D721Med (cell line): ENCODE measurements around the gene ARHGAP25.

ENCODE experiments used
- DNase-seq: peaks from one replicate; pipeline ENCODE4 v3.0.0; 2011; ENCODE audit warnings: low spot score; ENCODE audit not compliant: insufficient read length
- FAIRE-seq: peaks from 2 replicates; lab custom pipeline; 2011; peaks lifted over from hg19 to GRCh38; lab: Jason Lieb, UNC
- CTCF ChIP-seq: IDR thresholded peaks from 2 replicates; pipeline ENCODE4 v1.5.1; 2012; ENCODE audit warnings: mild to moderate bottlenecking, control low read depth; ENCODE audit not compliant: insufficient read depth; ENCODE audit errors: missing control alignments

ARHGAP25 gene

GRCh38 chr2:68719912-68720311 is 14.7 kb upstream of the ARHGAP25 start:
- no peak for FAIRE-seq
- no peak for TF ChIP-seq CTCF
- DNase-seq = no peak

- FAIRE-seq (no peak), DNase-seq (no peak)
- no peak for TF ChIP-seq CTCF
Measured at GRCh38 chr2:68720665-68721064, 13.9 kb upstream of the ARHGAP25 start.

- FAIRE-seq = no peak
- DNase-seq = no peak
Measured at GRCh38 chr2:68721482-68722101, 13.0 kb upstream of the ARHGAP25 start.

GRCh38 chr2:68722712-68723111 is 11.9 kb upstream of the ARHGAP25 start:
- no peak for TF ChIP-seq CTCF
- FAIRE-seq (no peak), DNase-seq (no peak)

More at GRCh38 chr2:68721482-68722101, 13.0 kb upstream of the ARHGAP25 start:
- no peak for TF ChIP-seq CTCF

- DNase-seq (no peak), FAIRE-seq (no peak)
- no peak for TF ChIP-seq CTCF
Measured at GRCh38 chr2:68723181-68723580, 11.4 kb upstream of the ARHGAP25 start.

- FAIRE-seq (no peak), DNase-seq (no peak)
- no peak for TF ChIP-seq CTCF
Measured at GRCh38 chr2:68726100-68726499, 8.5 kb upstream of the ARHGAP25 start.

GRCh38 chr2:68726608-68727367 is 7.8 kb upstream of the ARHGAP25 start:
- DNase-seq (no peak), FAIRE-seq (no peak)
- TF ChIP-seq CTCF = no peak
